Body of pancreas (tissue), 4 donors: ENCODE measurements around the gene CPLANE2.

ENCODE experiments used
- CTCF ChIP-seq, 7 experiments: fragments of 450-650 bp in 4 of 7; fragments of 200-600 bp in 3 of 7; sonication (generic) in 3 of 7; IDR thresholded peaks; one replicate each; pipeline ENCODE4 v1.5.1; 2016 to 2019; ENCODE audit warnings: antibody characterized with exemption in 7 of 7
- POLR2A ChIP-seq, 3 donors: fragments of 450-650 bp; IDR thresholded peaks; one replicate each; pipeline ENCODE4 v1.6.1; 2016; ENCODE audit warnings: antibody characterized with exemption in 3 of 3, mild to moderate bottlenecking in 2 of 3

GRCh38 chr1:16276302-16277030, 39.5 kb upstream of the CPLANE2 start:
- TF ChIP-seq CTCF (IDR thresholded peaks at IDR 0.05) (no peak), POLR2A (IDR thresholded peaks at IDR 0.05) (no peak)
